Parathyroid adenoma (tissue), 2 donors: ENCODE results near the gene DYRK2.

Source experiments
- H2AFZ ChIP-seq: fragments of 300-600 bp; sonication (generic); one replicate; pipeline ENCODE4 v1.7.0; 2017; ENCODE audit warnings: antibody characterized with exemption, mild to moderate bottlenecking
- H3K27ac ChIP-seq: fragments of 300-600 bp; sonication (generic); one replicate; pipeline ENCODE4 v1.7.0; 2017
- H3K27me3 ChIP-seq: fragments of 300-600 bp; sonication (generic); one replicate; pipeline ENCODE4 v1.7.0; 2017; ENCODE audit warnings: low read length; ENCODE audit not compliant: control insufficient read depth, insufficient read depth
- H3K36me3 ChIP-seq: fragments of 300-600 bp; sonication (generic); one replicate; pipeline ENCODE4 v1.7.0; 2017; ENCODE audit warnings: low read length; ENCODE audit not compliant: control insufficient read depth, insufficient read depth
- H3K4me1 ChIP-seq: fragments of 300-600 bp; sonication (generic); one replicate; pipeline ENCODE4 v1.7.0; 2017; ENCODE audit warnings: control low read depth
- H3K4me2 ChIP-seq: fragments of 300-600 bp; sonication (generic); one replicate; pipeline ENCODE4 v1.7.0; 2017; ENCODE audit warnings: low read length
- H3K4me3 ChIP-seq: fragments of 300-600 bp; sonication (generic); one replicate; pipeline ENCODE4 v1.7.0; 2017; ENCODE audit warnings: low read depth, low read length
- H3K79me2 ChIP-seq: fragments of 300-600 bp; sonication (generic); one replicate; pipeline ENCODE4 v1.7.0; 2017; ENCODE audit warnings: control low read depth
- H3K9ac ChIP-seq: fragments of 300-600 bp; sonication (generic); one replicate; pipeline ENCODE4 v1.7.0; 2017; ENCODE audit warnings: mild to moderate bottlenecking
- H3K9me3 ChIP-seq: fragments of 300-600 bp; sonication (generic); one replicate; pipeline ENCODE4 v1.7.0; 2017; ENCODE audit warnings: low read length; ENCODE audit not compliant: control insufficient read depth
- CTCF ChIP-seq: fragments of 300-600 bp; sonication (generic); IDR thresholded peaks from one replicate; pipeline ENCODE4 v1.7.0; 2017; ENCODE audit warnings: antibody characterized with exemption, mild to moderate bottlenecking
- donor health status: primary hyperparathyroidism.

Gene DYRK2

GRCh38 chr12:67677166-67677565, 28.6 kb downstream of the DYRK2 start:
- Histone ChIP-seq H3K4me1 (no peaks in the 10 kb centered on the region), H3K9me3 (no peaks in the 10 kb centered on the region), H3K79me2 (no peaks in the 10 kb centered on the region), H3K27ac (no peak overlapping the region), H3K4me3 (no peak overlapping the region), H3K27me3 (no peaks in the 10 kb centered on the region), H3K36me3 (no peaks in the 10 kb centered on the region), H3K9ac (no peak overlapping the region), H2AFZ (no peak overlapping the region), H3K4me2 (no peak overlapping the region)
- no peak for TF ChIP-seq CTCF

DNA sequence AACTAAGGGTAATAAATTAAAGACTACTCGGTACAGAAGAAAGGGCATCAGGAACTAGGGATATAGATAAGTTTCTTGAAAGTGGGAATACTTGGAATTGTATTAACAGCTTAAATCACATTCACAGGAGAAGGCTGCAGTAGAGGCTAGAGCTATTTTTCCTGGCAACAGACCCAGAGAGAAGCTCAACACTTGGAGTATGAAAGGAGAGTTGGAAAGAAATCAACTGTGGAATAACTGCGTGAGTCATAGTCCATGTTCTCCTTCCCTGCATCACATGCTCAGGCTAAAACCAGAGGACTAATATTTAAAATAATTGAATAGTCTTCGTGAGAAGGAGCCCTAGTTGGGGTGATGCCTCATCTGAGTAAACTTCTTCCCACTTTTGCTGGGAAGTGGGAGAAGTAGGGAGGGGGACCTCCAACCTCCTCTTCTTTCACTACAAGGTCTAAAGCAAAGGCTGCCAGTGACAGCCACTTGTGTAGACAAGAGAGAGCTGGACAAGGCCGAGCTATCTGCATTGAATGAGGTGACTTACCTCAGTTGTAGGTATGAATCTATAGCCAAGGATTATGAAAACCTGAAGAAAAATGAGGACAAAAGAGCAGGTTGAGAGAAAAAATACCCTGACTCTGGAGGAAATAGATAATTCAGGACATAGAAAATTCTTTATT, 32.7 kb downstream of the DYRK2 start:
- no peaks in the 10 kb centered on the region for H3K79me2 ChIP-seq
- H3K27ac ChIP-seq: no peak overlapping the region

DNA sequence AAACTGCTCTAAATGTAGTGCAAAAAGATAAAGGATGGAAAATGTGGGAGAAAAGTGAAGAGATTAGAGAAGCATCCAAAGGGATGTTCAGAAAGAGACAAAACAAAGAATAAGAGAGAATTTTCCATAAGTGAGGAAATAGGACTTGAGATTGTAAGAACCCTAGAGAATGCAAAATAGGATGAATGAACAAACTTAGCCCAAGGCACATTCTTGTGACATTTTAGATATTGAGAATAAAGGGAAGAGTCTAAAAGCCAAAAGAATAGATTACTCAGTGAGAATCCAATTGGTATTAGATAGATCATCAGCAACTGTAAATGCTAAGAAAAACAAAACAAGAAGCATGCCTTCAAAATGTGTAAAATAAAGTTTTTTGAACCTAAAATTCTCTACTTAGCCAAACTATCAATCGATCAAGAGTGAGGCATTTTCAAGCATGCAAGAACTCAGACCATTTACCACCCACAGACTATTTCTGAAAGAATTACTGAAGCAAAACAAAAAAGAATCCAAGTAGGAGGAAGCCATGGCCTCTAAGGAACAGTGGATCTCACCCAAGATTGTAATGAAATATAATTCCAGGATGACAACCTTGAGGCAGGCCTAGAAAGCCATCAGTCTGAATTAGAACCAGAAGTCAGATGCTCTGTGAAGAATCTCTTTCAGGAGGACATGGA, 33.5 kb downstream of the DYRK2 start:
- no peaks in the 10 kb centered on the region for H3K4me1 ChIP-seq
- H3K4me3 ChIP-seq: no peak overlapping the region
- no peak overlapping the region for H3K4me2 ChIP-seq
- no peaks in the 10 kb centered on the region for H3K36me3 ChIP-seq
- no peaks in the 10 kb centered on the region for H3K27me3 ChIP-seq
- H3K79me2 ChIP-seq: no peaks in the 10 kb centered on the region
- H2AFZ ChIP-seq: no peak overlapping the region
- no peak for TF ChIP-seq CTCF
- H3K9ac ChIP-seq: no peak overlapping the region
- H3K9me3 ChIP-seq: no peaks in the 10 kb centered on the region
- H3K27ac ChIP-seq: no peak overlapping the region

More for the DNA sequence above, 32.7 kb downstream of the DYRK2 start:
- Histone ChIP-seq H3K9me3 (no peaks in the 10 kb centered on the region), H3K36me3 (no peaks in the 10 kb centered on the region), H3K27me3 (no peaks in the 10 kb centered on the region), H2AFZ (no peak overlapping the region), H3K4me2 (no peak overlapping the region), H3K4me3 (no peak overlapping the region), H3K4me1 (no peaks in the 10 kb centered on the region), H3K9ac (no peak overlapping the region)
- no peak for TF ChIP-seq CTCF

DNA sequence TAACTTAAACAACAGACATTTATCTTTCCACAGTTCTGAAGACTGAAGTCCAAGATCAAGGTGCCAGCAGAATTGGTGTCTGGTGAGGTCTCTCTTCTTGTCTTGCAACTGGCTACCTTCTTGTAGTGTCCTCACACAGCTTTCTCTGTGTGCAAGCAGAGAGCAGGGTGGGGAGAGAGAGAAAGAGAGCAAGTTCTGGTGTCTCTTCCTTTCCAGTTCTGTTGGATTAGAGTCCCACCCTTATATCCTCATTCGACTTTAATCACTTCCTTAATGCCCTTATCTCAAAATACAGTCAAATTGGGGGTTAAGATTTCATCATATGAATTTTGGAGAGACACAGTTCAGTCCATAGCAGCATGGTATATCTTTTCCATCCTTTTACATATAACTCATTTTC, 40.8 kb downstream of the DYRK2 start:
- no peaks in the 10 kb centered on the region for H3K27me3 ChIP-seq
- no peaks in the 10 kb centered on the region for H3K4me1 ChIP-seq
- no peak overlapping the region for H3K27ac ChIP-seq
- H3K4me2 ChIP-seq: no peak overlapping the region
- no peaks in the 10 kb centered on the region for H3K9me3 ChIP-seq
- TF ChIP-seq CTCF: no peak
- no peak overlapping the region for H3K9ac ChIP-seq
- H3K4me3 ChIP-seq: no peak overlapping the region
- no peaks in the 10 kb centered on the region for H3K79me2 ChIP-seq
- no peaks in the 10 kb centered on the region for H3K36me3 ChIP-seq
- no peak overlapping the region for H2AFZ ChIP-seq

DNA sequence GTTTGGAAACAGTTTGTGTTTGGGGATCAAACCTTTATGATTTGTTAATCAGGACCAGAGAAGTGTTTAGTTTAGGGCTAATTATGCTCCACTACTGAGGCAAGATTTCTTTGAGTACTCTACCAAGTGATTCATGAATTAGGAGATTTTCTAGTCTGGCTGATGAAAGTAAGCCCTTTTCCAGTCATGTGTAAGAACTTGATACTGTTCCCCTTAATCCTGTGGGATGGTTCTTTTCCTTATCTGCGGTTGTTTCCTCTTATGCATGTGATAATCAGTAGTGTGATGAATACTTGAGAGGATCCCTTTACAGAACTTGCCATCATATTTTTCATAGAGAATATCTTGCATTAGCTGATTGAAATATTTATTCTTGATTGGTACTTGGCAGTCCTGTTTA, 42.1 kb downstream of the DYRK2 start:
- no peak for TF ChIP-seq CTCF
- no peaks in the 10 kb centered on the region for H3K79me2 ChIP-seq

More for the DNA sequence above, 42.1 kb downstream of the DYRK2 start:
- no peak overlapping the region for H3K27ac ChIP-seq
- H3K9ac ChIP-seq: no peak overlapping the region
- no peaks in the 10 kb centered on the region for H3K36me3 ChIP-seq
- H3K27me3 ChIP-seq: no peaks in the 10 kb centered on the region
- H3K4me3 ChIP-seq: no peak overlapping the region
- H3K4me1 ChIP-seq: no peaks in the 10 kb centered on the region
- H2AFZ ChIP-seq: no peak overlapping the region
- no peak overlapping the region for H3K4me2 ChIP-seq
- H3K9me3 ChIP-seq: no peaks in the 10 kb centered on the region
